Measurements from ENCODE around the gene SLC35F4. TPM values are rescaled to one million over a fixed set of nuclear protein-coding genes. Genes with fewer than 3 reads are reported as not detected.

The SLC35F4 gene
- total and polyA plus RNA-seq, 2 of the 8 experiments (the other 6 are each of a cell fraction or from before 2014, with no cell fraction given) = not detected

DNA sequence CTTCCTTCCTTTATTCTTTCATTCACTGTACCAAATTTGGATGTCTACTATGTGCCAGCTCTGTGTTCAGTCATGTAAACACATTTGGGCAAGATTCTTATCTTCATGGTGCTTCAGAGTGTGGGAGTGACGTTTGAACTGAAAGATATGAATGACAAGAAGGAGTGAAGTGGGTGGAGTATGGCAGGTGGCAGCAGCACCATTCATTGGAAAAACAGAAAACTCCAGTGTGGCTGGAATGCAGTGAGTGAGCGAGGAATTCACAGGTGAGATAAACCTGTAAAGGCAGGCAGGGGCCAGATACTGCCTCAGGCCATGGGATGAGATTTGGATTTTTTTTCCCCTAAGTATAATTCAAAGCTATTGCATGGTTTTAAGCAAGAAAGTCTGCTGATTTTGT is 231.6 kb downstream of the SLC35F4 start:
- Histone ChIP-seq H2AK5ac (ENCODE audit: low read depth, low read length) (no peak overlapping the region), H3K23me2 (ENCODE audit: low read depth, low read length) (no peaks in the 10 kb centered on the region), H3K23ac (ENCODE audit: insufficient read length) (no peak overlapping the region), H3K79me1 (ENCODE audit: low read depth, low read length) (no peaks in the 10 kb centered on the region), H2BK20ac (ENCODE audit: low read length) (no peak overlapping the region), H2BK15ac (ENCODE audit: low read length) (no peak overlapping the region), H3K9ac (replicated peaks in 1 of 4; ENCODE audit: extremely low read depth in 1 of 4, low read depth in 3 of 4, low read length in 3 of 4) (no peak overlapping the region), H3K4ac (replicated peaks; ENCODE audit: insufficient read length, low read depth, low read length) (no peak overlapping the region), H2BK120ac (replicated peaks; ENCODE audit: low read depth, low read length) (no peak overlapping the region), H3K36me3 (ENCODE audit: control insufficient read depth in 2 of 4, insufficient read depth in 4 of 4, low read length in 3 of 4) (no peaks in the 10 kb centered on the region), H3K9me3 (ENCODE audit: insufficient read depth in 2 of 2, low read depth in 1 of 2, low read length in 1 of 2) (no peaks in the 10 kb centered on the region), H4K5ac (ENCODE audit: insufficient read length, low read depth, low read length) (no peak overlapping the region), H4K91ac (replicated peaks; ENCODE audit: insufficient read length, low read length) (no peak overlapping the region), H4K20me1 (replicated peaks in 1 of 2; ENCODE audit: control insufficient read depth in 1 of 2, insufficient read depth in 2 of 2, low read length in 2 of 2) (no peaks in the 10 kb centered on the region), H3K4me1 (replicated peaks in 1 of 4; ENCODE audit: control insufficient read depth in 3 of 4, insufficient read depth in 4 of 4, low read length in 3 of 4) (no peaks in the 10 kb centered on the region), H2BK5ac (ENCODE audit: low read depth, low read length) (no peak overlapping the region), H4K8ac (ENCODE audit: extremely low read depth, insufficient read depth, low read length) (no peak overlapping the region), H3K27ac (ENCODE audit: low read depth, low read length) (no peak overlapping the region), H3K14ac (ENCODE audit: insufficient read length) (no peak overlapping the region), H3K27me3 (replicated peaks in 1 of 4; ENCODE audit: control insufficient read depth in 3 of 4, extremely low read depth in 1 of 4, insufficient read depth in 3 of 4, low read length in 3 of 4) (no peaks in the 10 kb centered on the region), H3K79me2 (ENCODE audit: control insufficient read depth in 1 of 2, insufficient read depth in 2 of 2, low read length in 2 of 2) (no peaks in the 10 kb centered on the region), H3K4me2 (ENCODE audit: insufficient read depth in 1 of 2, low read depth in 2 of 2, low read length in 2 of 2) (no peak overlapping the region), H3K18ac (ENCODE audit: extremely low read depth, low read length) (no peak overlapping the region), H3K56ac (replicated peaks; ENCODE audit: insufficient read length, low read depth, low read length) (no peak overlapping the region), H2AFZ (ENCODE audit: low read length) (no peak overlapping the region), H2BK12ac (ENCODE audit: low read depth, low read length) (no peak overlapping the region), H3K4me3 (ENCODE audit: extremely low read depth in 1 of 4, insufficient read depth in 2 of 4, low read depth in 3 of 4, low read length in 4 of 4) (no peak overlapping the region)
- 84% methylated on average over 2 of the region's 2 CpGs; no CpG with 5 or more reads in 1 of the 2 experiments for WGBS, 2 experiments (ENCODE audit: extremely low coverage in 1 of 2, insufficient coverage in 1 of 2, insufficient read length in 1 of 2, insufficient replicate concordance in 2 of 2, low coverage in 1 of 2, low lambda C conversion rate in 2 of 2, missing lambda C conversion rate in 1 of 2)
- no peak for TF ChIP-seq HDAC6 (IDR thresholded peaks at IDR 0.05; ENCODE audit: low read depth, low read length)
- TF ChIP-seq TEAD4 (IDR thresholded peaks at IDR 0.05; ENCODE audit: low read depth, low read length) = peak; percentile 59
- FAIRE-seq (no peak), DNase-seq (ENCODE audit: low read depth in 1 of 2, low spot score in 2 of 2) (no peak)
- ChIA-PET POLR2A (ENCODE audit: partially characterized antibody) (no interaction called here), CTCF (ENCODE audit: partially characterized antibody) (interaction anchor here (1.1 to 2.9 kb wide), 2 partner anchors 17 to 107 kb away, joined by 3 to 17 read pairs; no protein-coding TSS in a partner anchor)
